Activated T-helper 1 cell treated with anti-CD3 and anti-CD28 coated beads, Interleukin-2, amount 50 U/mL, for 16 hours (primary cell): Measurements from ENCODE around the gene SOX1.

Source experiments
- DNase-seq, 2 donors: peaks; one replicate each; pipeline ENCODE4 v3.0.0-alpha.2; 2020; ENCODE audit warnings: low read depth in 1 of 2, low spot score in 1 of 2

Gene SOX1

GRCh38 chr13:112071723-112072533 lies 5.0 kb downstream of the SOX1 start:
- no peak for DNase-seq

- DNase-seq = no peak
These were observed 5.7 kb downstream of the SOX1 start for GRCh38 chr13:112072534-112073244.

GRCh38 chr13:112073245-112074138 lies 6.5 kb downstream of the SOX1 start:
- no peak for DNase-seq

GRCh38 chr13:112074139-112074865 lies 7.4 kb downstream of the SOX1 start:
- no peak for DNase-seq

GRCh38 chr13:112077729-112078128 lies 10.8 kb downstream of the SOX1 start:
- no peak for DNase-seq

- no peak for DNase-seq
These were observed 11.3 kb downstream of the SOX1 start for GRCh38 chr13:112078216-112078615.

- no peak for DNase-seq
These were observed 12.1 kb downstream of the SOX1 start for GRCh38 chr13:112078879-112079531.

GRCh38 chr13:112079696-112080095 lies 12.7 kb downstream of the SOX1 start:
- DNase-seq = no peak

- DNase-seq = no peak
These were observed 17.0 kb downstream of the SOX1 start for GRCh38 chr13:112083971-112084370.

GRCh38 chr13:112092453-112092852 lies 25.5 kb downstream of the SOX1 start:
- DNase-seq = no peak

- DNase-seq = no peak
These were observed 28.4 kb downstream of the SOX1 start for GRCh38 chr13:112095354-112095753.

- no peak for DNase-seq
These were observed 30.0 kb downstream of the SOX1 start for GRCh38 chr13:112096959-112097358.

GRCh38 chr13:112097770-112098169 lies 30.8 kb downstream of the SOX1 start:
- DNase-seq = no peak

- DNase-seq = no peak
These were observed 31.8 kb downstream of the SOX1 start for GRCh38 chr13:112098699-112099098.

- DNase-seq = no peak
These were observed 34.5 kb downstream of the SOX1 start for GRCh38 chr13:112101360-112101930.

GRCh38 chr13:112102243-112102642 lies 35.3 kb downstream of the SOX1 start:
- DNase-seq = no peak

- no peak for DNase-seq
These were observed 36.4 kb downstream of the SOX1 start for GRCh38 chr13:112103260-112103838.

GRCh38 chr13:112103961-112104880 lies 37.3 kb downstream of the SOX1 start:
- DNase-seq = no peak

GRCh38 chr13:112104881-112105234 lies 37.9 kb downstream of the SOX1 start:
- no peak for DNase-seq
